Neural cell (in vitro differentiated cells): ENCODE data around the gene FAM83G. TPM values are rescaled to one million over a fixed set of nuclear protein-coding genes. Genes with fewer than 3 reads are reported as not detected.

Source experiments
- H2AFZ ChIP-seq: fragments of 200-600, 300-800 bp; sonication (generic), shearing (Covaris generic); 2 replicates; pipeline ENCODE4 v1.6.0; 2014; ENCODE audit warnings: low read depth, mild to moderate bottlenecking, antibody characterized with exemption, low read length, moderate library complexity
- H3F3A ChIP-seq: fragments of 200-600 bp; shearing (Covaris generic); 2 replicates; pipeline ENCODE4 v1.6.1; 2016; ENCODE audit warnings: mild to moderate bottlenecking, moderate library complexity, mixed read lengths, antibody characterized with exemption, low read length; ENCODE audit not compliant: insufficient read depth, poor library complexity, severe bottlenecking
- H3K27ac ChIP-seq: fragments of 200-600, 300-800 bp; sonication (generic), shearing (Covaris generic); 2 replicates; pipeline ENCODE4 v1.5.1; 2014; ENCODE audit warnings: mild to moderate bottlenecking, low read length, moderate library complexity
- H3K27me3 ChIP-seq: fragments of 300-800, 200-600 bp; sonication (generic), shearing (Covaris generic); 2 replicates; pipeline ENCODE4 v1.6.0; 2014; ENCODE audit warnings: mild to moderate bottlenecking, low read depth, low read length, moderate library complexity; ENCODE audit not compliant: insufficient read depth
- H3K36me3 ChIP-seq: fragments of 300-800, 200-600 bp; sonication (generic), shearing (Covaris generic); 2 replicates; pipeline ENCODE4 v1.5.1; 2014; ENCODE audit warnings: mild to moderate bottlenecking, antibody characterized with exemption, low read length, moderate library complexity; ENCODE audit not compliant: insufficient read depth
- H3K4me2 ChIP-seq: fragments of 300-800, 200-600 bp; sonication (generic), shearing (Covaris generic); 2 replicates; pipeline ENCODE4 v1.6.0; 2014; ENCODE audit warnings: mild to moderate bottlenecking, low read length
- H3K4me3 ChIP-seq: fragments of 300-800, 200-600 bp; sonication (generic), shearing (Covaris generic); 2 replicates; pipeline ENCODE4 v1.5.1; 2014; ENCODE audit warnings: mild to moderate bottlenecking, low read length, moderate library complexity
- H3K79me2 ChIP-seq: fragments of 200-600 bp; shearing (Covaris generic); replicated peaks from 2 replicates; pipeline ENCODE4 v1.6.0; 2014; ENCODE audit warnings: mild to moderate bottlenecking, low read length, moderate library complexity; ENCODE audit not compliant: insufficient read depth
- H3K9ac ChIP-seq: fragments of 300-800, 200-600 bp; sonication (generic), shearing (Covaris generic); 2 replicates; pipeline ENCODE4 v1.6.1; 2016; ENCODE audit warnings: mild to moderate bottlenecking, low read length, mixed read lengths
- H3K9me2 ChIP-seq: fragments of 200-600 bp; shearing (Covaris generic); 2 replicates; pipeline ENCODE4 v1.6.1; 2016; ENCODE audit warnings: mild to moderate bottlenecking, low read length, mixed read lengths; ENCODE audit not compliant: insufficient read depth
- H3K9me3 ChIP-seq: fragments of 200-600, 300-800 bp; sonication (generic), shearing (Covaris generic); 2 replicates; pipeline ENCODE4 v1.6.1; 2016; ENCODE audit warnings: mild to moderate bottlenecking, mixed run types, low read length, moderate library complexity, mixed read lengths
- H4K20me1 ChIP-seq: fragments of 200-600 bp; shearing (Covaris generic); 2 replicates; pipeline ENCODE4 v1.6.1; 2016; ENCODE audit warnings: mild to moderate bottlenecking, mixed run types; ENCODE audit not compliant: insufficient read depth
- CTCF ChIP-seq: fragments of 450-650 bp; IDR thresholded peaks from 2 replicates; pipeline ENCODE4 v1.5.1; 2014; ENCODE audit warnings: antibody characterized with exemption, mild to moderate bottlenecking, moderate library complexity; ENCODE audit not compliant: poor library complexity, severe bottlenecking
- EP300 ChIP-seq: fragments of 450-650 bp; conservative IDR thresholded peaks from 2 replicates; pipeline ENCODE4 v1.6.1; 2014; ENCODE audit warnings: antibody characterized with exemption, mild to moderate bottlenecking, moderate library complexity; ENCODE audit not compliant: poor library complexity, severe bottlenecking
- EZH2 ChIP-seq: fragments of 200-600, 300-800 bp; shearing (Covaris generic), sonication (generic); IDR thresholded peaks from 2 replicates; pipeline ENCODE4 v1.6.1; 2014; ENCODE audit warnings: antibody characterized with exemption, low read length, borderline replicate concordance, mild to moderate bottlenecking; ENCODE audit not compliant: insufficient read depth, poor library complexity, severe bottlenecking
- MXI1 ChIP-seq: fragments of 450-650 bp; conservative IDR thresholded peaks from 2 replicates; pipeline ENCODE4 v1.6.1; 2014; ENCODE audit warnings: antibody characterized with exemption, mild to moderate bottlenecking; ENCODE audit not compliant: poor library complexity, severe bottlenecking
- POLR2AphosphoS5 ChIP-seq: IDR thresholded peaks from 2 replicates; pipeline ENCODE4 v1.6.1; 2012
- RAD21 ChIP-seq: fragments of 450-650 bp; conservative IDR thresholded peaks from 2 replicates; pipeline ENCODE4 v1.6.1; 2014; ENCODE audit warnings: antibody characterized with exemption, mild to moderate bottlenecking, moderate library complexity
- REST ChIP-seq: IDR thresholded peaks from 2 replicates; pipeline ENCODE4 v1.6.1; 2012; ENCODE audit warnings: borderline replicate concordance
- SMC3 ChIP-seq: fragments of 450-650 bp; conservative IDR thresholded peaks from 2 replicates; pipeline ENCODE4 v1.6.1; 2014; ENCODE audit warnings: antibody characterized with exemption, mild to moderate bottlenecking, moderate library complexity; ENCODE audit not compliant: poor library complexity
- TAF1 ChIP-seq: IDR thresholded peaks from 2 replicates; pipeline ENCODE4 v1.6.1; 2012; ENCODE audit warnings: low read depth
- polyA plus RNA-seq: library from polyadenylated mRNA; depleted of rRNA; stranded (reverse); fragments of >200 nt; gene quantifications from 2 replicates; pipeline ENCODE4 v1.2.3, GENCODE V29; 2014

FAM83G gene
- polyA plus RNA-seq, 1 donor from 2014 or later, result not detected

- Histone ChIP-seq H3K27ac (no peak overlapping the region), H2AFZ (no peak overlapping the region), H3K36me3 (no peaks in the 10 kb centered on the region), H4K20me1 (no peaks in the 10 kb centered on the region), H3K4me3 (no peak overlapping the region), H3K9ac (no peak overlapping the region), H3K4me2 (no peak overlapping the region), H3K9me3 (peaks cover 6% of the 10 kb centered on the region), H3F3A (no peaks in the 10 kb centered on the region), H3K27me3 (no peaks in the 10 kb centered on the region), H3K79me2 (no peaks in the 10 kb centered on the region), H3K9me2 (no peaks in the 10 kb centered on the region)
- TF ChIP-seq MXI1, result no peak
- no peak for TF ChIP-seq POLR2AphosphoS5
- no peak for TF ChIP-seq RAD21
- TF ChIP-seq REST, result no peak
- no peak for TF ChIP-seq SMC3
- no peak for TF ChIP-seq CTCF
- TF ChIP-seq EP300, result no peak
- TF ChIP-seq TAF1, result no peak
- no peak for TF ChIP-seq EZH2
Observed at GRCh38 chr17:19010729-19011505, 6.4 kb upstream of the FAM83G start.

DNA sequence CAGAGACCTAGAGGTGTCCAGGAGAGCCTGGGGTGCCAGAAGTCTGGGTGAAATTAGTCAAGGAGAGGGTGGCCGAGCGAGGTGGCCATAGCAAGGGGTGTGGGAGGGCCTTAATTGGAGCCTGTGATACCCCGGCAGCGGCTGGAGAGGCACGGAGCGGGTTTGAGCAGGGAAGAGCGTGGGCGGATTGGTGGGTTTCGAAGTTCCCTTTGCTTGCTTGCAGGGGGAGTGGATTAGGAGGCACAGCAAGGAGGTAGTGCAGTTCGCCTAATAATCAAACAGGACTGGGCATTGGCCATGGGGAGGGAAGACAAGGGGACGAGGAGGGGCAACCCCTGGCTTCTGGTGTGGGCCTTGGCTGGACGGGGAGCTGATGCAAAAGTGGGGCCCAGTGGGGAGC is 5.4 kb upstream of the FAM83G start:
- Histone ChIP-seq H3K27me3 (peaks cover 3% of the 10 kb centered on the region), H3K79me2 (no peaks in the 10 kb centered on the region), H3K4me3 (no peak overlapping the region), H3K27ac (no peak overlapping the region), H3K9ac (no peak overlapping the region), H3K9me2 (no peaks in the 10 kb centered on the region), H4K20me1 (no peaks in the 10 kb centered on the region), H3K9me3 (peaks cover 6% of the 10 kb centered on the region), H2AFZ (no peak overlapping the region), H3K36me3 (no peaks in the 10 kb centered on the region), H3K4me2 (no peak overlapping the region), H3F3A (no peaks in the 10 kb centered on the region)
- TF ChIP-seq MXI1 (no peak), REST (no peak), TAF1 (no peak), EP300 (no peak), EZH2 (no peak), SMC3 (no peak), CTCF (no peak), POLR2AphosphoS5 (no peak), RAD21 (no peak)
